ENCODE results near the gene EDIL3. TPM values are rescaled to one million over a fixed set of nuclear protein-coding genes. Genes with fewer than 3 reads are reported as not detected.
A peak's percentile ranks its signal among the peaks of the same experiment; 100 is the strongest.

EDIL3 gene
- total RNA-seq, 1 experiment from 2014 or later, result 7.2 TPM

DNA sequence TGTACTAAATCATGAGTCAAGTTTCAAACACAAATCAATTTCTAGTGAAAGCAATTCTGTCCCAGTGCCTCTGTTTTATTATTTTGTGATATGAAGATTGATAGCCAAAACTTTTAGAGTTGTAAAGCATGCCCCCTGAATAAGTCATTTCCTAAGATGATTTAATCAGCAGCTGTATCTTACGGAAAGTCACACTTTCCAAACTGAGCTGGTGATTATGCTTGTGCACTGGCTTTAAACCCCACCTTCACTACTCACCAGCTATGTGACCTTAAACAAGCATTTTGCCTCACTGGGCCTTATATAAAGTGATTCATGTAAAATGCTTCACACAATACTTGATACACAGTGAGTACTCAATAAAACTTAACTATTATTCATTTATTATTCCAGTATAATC, 78.1 kb downstream of the EDIL3 start:
- TF ChIP-seq EZH2 (IDR thresholded peaks at IDR 0.05; ENCODE audit: low read depth), result no peak
- TF ChIP-seq, protein P1, sequence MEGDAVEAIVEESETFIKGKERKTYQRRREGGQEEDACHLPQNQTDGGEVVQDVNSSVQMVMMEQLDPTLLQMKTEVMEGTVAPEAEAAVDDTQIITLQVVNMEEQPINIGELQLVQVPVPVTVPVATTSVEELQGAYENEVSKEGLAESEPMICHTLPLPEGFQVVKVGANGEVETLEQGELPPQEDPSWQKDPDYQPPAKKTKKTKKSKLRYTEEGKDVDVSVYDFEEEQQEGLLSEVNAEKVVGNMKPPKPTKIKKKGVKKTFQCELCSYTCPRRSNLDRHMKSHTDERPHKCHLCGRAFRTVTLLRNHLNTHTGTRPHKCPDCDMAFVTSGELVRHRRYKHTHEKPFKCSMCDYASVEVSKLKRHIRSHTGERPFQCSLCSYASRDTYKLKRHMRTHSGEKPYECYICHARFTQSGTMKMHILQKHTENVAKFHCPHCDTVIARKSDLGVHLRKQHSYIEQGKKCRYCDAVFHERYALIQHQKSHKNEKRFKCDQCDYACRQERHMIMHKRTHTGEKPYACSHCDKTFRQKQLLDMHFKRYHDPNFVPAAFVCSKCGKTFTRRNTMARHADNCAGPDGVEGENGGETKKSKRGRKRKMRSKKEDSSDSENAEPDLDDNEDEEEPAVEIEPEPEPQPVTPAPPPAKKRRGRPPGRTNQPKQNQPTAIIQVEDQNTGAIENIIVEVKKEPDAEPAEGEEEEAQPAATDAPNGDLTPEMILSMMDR (conservative IDR thresholded peaks at IDR 0.05), result no peak
- Histone ChIP-seq H3F3A (ENCODE audit: insufficient read depth, low read depth) (no peaks in the 10 kb centered on the region), H3K4me3 (no peak overlapping the region), H3K9me3 (ENCODE audit: insufficient read depth, low read depth) (no peaks in the 10 kb centered on the region), H3K79me2 (ENCODE audit: low read depth) (no peaks in the 10 kb centered on the region), H3K9me2 (ENCODE audit: insufficient read depth) (no peaks in the 10 kb centered on the region), H3K4me2 (no peak overlapping the region), H4K20me1 (ENCODE audit: insufficient read depth) (no peaks in the 10 kb centered on the region), H3K27me3 (ENCODE audit: insufficient read depth, low read depth) (no peaks in the 10 kb centered on the region), H3K36me3 (ENCODE audit: low read depth) (no peaks in the 10 kb centered on the region), H3K4me1 (replicated peaks; ENCODE audit: insufficient read depth) (no peaks in the 10 kb centered on the region), H3K27ac (no peak overlapping the region), H2AFZ (0 out of 2 replicates have a peak overlapping the region, but pooled peaks have one; percentile 22)
- CTCF ChIA-PET, result no interaction called here
- intact Hi-C loops (cut with micrococcal nuclease; ENCODE audit: unreplicated experiment), result no loop called here
- no peak for DNase-seq
- no TSS peak for BruUV-seq (replicated peaks)
- POLR2A ChIA-PET (ENCODE audit: unreplicated experiment), result no interaction called here

DNA sequence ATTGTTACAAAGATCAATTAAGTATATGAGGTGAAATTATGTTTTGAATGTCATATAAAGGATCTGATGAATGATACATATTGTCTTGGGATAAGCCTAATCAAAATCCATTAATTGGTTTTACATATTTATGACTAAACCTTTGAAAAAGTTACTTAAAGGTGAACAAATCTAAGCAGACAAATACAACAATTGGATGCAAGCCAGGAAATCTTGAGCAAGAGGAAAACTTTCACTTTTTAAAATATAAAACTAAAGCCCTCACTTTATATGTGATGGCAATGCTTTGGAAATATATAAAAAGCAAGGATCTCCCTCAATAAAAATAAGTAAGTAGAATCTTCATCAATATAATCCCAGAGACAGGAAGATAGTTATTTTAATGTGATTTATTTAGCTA, 80.1 kb downstream of the EDIL3 start:
- H3K4me1 ChIP-seq (replicated peaks; ENCODE audit: insufficient read depth), result peaks cover 4% of the 10 kb centered on the region; the same call in 1 of the 2 replicates
- intact Hi-C loops (cut with micrococcal nuclease; ENCODE audit: unreplicated experiment), result no loop called here
- no peaks in the 10 kb centered on the region for H3F3A ChIP-seq (ENCODE audit: insufficient read depth, low read depth)
- ChIA-PET POLR2A (ENCODE audit: unreplicated experiment) (interaction anchor here (0.7 kb wide), 1 partner anchor 85 kb away, joined by 3 read pairs; no protein-coding TSS in a partner anchor), CTCF (no interaction called here)
- H3K79me2 ChIP-seq (ENCODE audit: low read depth), result no peaks in the 10 kb centered on the region
- no peak overlapping the region for H3K4me2 ChIP-seq
- H3K27ac ChIP-seq, result no peak overlapping the region
- TF ChIP-seq, protein P1 (conservative IDR thresholded peaks at IDR 0.05), result no peak
- no peak for TF ChIP-seq EZH2 (IDR thresholded peaks at IDR 0.05; ENCODE audit: low read depth)
- H3K27me3 ChIP-seq (ENCODE audit: insufficient read depth, low read depth), result no peaks in the 10 kb centered on the region
- no peaks in the 10 kb centered on the region for H4K20me1 ChIP-seq (ENCODE audit: insufficient read depth)
- DNase-seq, result no peak
- no TSS peak for BruUV-seq (replicated peaks)
- no peaks in the 10 kb centered on the region for H3K9me3 ChIP-seq (ENCODE audit: insufficient read depth, low read depth)
- no peak overlapping the region for H2AFZ ChIP-seq
- H3K36me3 ChIP-seq (ENCODE audit: low read depth), result no peaks in the 10 kb centered on the region
- H3K4me3 ChIP-seq, result no peak overlapping the region
- no peaks in the 10 kb centered on the region for H3K9me2 ChIP-seq (ENCODE audit: insufficient read depth)

DNA sequence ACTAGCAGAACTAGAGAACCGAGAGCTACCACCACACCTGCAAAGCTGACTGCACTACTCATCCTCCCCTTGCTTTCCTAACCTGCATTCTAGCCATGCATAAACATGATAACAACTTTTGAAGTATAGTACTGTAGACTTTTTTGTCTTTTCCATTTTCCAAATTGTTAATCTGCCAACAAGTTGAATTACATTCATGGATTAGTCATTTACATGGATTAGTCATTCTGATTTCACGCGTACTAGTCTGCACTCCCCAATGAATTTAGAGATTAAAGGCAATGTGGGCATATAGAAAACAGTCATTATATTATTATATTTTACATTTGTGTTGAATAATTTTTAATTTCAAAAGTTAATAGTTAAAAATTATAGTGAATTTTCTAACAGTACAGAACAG, 81.4 kb downstream of the EDIL3 start:
- H3K36me3 ChIP-seq (ENCODE audit: low read depth), result no peaks in the 10 kb centered on the region
- no peak overlapping the region for H3K4me2 ChIP-seq
- no peak for TF ChIP-seq EZH2 (IDR thresholded peaks at IDR 0.05; ENCODE audit: low read depth)
- TF ChIP-seq, protein P1 (conservative IDR thresholded peaks at IDR 0.05), result no peak
- intact Hi-C loops (cut with micrococcal nuclease; ENCODE audit: unreplicated experiment), result no loop called here
- H3K27me3 ChIP-seq (ENCODE audit: insufficient read depth, low read depth), result no peaks in the 10 kb centered on the region
- no peaks in the 10 kb centered on the region for H3K9me2 ChIP-seq (ENCODE audit: insufficient read depth)
- H4K20me1 ChIP-seq (ENCODE audit: insufficient read depth), result no peaks in the 10 kb centered on the region
- BruUV-seq (replicated peaks), result no TSS peak
- ChIA-PET CTCF (no interaction called here), POLR2A (ENCODE audit: unreplicated experiment) (no interaction called here)
- H2AFZ ChIP-seq, result no peak overlapping the region
- H3K9me3 ChIP-seq (ENCODE audit: insufficient read depth, low read depth), result no peaks in the 10 kb centered on the region
- no peak for DNase-seq
- H3F3A ChIP-seq (ENCODE audit: insufficient read depth, low read depth), result no peaks in the 10 kb centered on the region
- H3K4me3 ChIP-seq, result no peak overlapping the region
- H3K79me2 ChIP-seq (ENCODE audit: low read depth), result no peaks in the 10 kb centered on the region
- H3K27ac ChIP-seq, result no peak overlapping the region
- peaks cover 4% of the 10 kb centered on the region; the same call in 1 of the 2 replicates for H3K4me1 ChIP-seq (replicated peaks; ENCODE audit: insufficient read depth)
